Endodermal cell (in vitro differentiated cells): ENCODE data around the gene PPP1R14D. TPM values are rescaled to one million over a fixed set of nuclear protein-coding genes. Genes with fewer than 3 reads are reported as not detected.
A peak's percentile ranks its signal among the peaks of the same experiment; 100 is the strongest.

ENCODE experiments used
- DNase-seq: peaks from one replicate; pipeline ENCODE4 v3.0.0-alpha.2; 2017
- H3K27ac ChIP-seq: 2 replicates; pipeline ENCODE4 v1.5.1; 2013; ENCODE audit warnings: mild to moderate bottlenecking, low read depth, low read length, moderate library complexity
- H3K27me3 ChIP-seq: 2 replicates; pipeline ENCODE4 v1.6.1; 2013; ENCODE audit warnings: mild to moderate bottlenecking, low read length, moderate library complexity; ENCODE audit not compliant: insufficient read depth, control insufficient read depth, poor library complexity, severe bottlenecking
- H3K36me3 ChIP-seq: 2 replicates; pipeline ENCODE4 v1.7.0; 2013; ENCODE audit warnings: mild to moderate bottlenecking, low read length, moderate library complexity; ENCODE audit not compliant: control insufficient read depth, insufficient read depth
- H3K4me1 ChIP-seq: one replicate; pipeline ENCODE4 v1.7.0; 2013; ENCODE audit warnings: low read length; ENCODE audit not compliant: control insufficient read depth, insufficient read depth
- H3K4me3 ChIP-seq: 2 replicates; pipeline ENCODE4 v1.5.1; 2013; ENCODE audit warnings: mild to moderate bottlenecking, low read length, moderate library complexity
- H3K9ac ChIP-seq: 2 replicates; pipeline ENCODE4 v1.6.1; 2013; ENCODE audit warnings: mild to moderate bottlenecking, low read length, moderate library complexity; ENCODE audit not compliant: poor library complexity, severe bottlenecking; ENCODE audit errors: extremely low read depth
- H3K9me3 ChIP-seq: 2 replicates; pipeline ENCODE4 v1.6.1; 2013; ENCODE audit warnings: mild to moderate bottlenecking, low read length, moderate library complexity; ENCODE audit not compliant: control insufficient read depth
- H3K27ac Mint-ChIP-seq: 2 replicates; pipeline ENCODE4 v1.8.0; 2020; ENCODE audit warnings: mixed read lengths
- H3K27me3 Mint-ChIP-seq: 2 replicates; pipeline ENCODE4 v1.8.0; 2021; ENCODE audit warnings: mild to moderate bottlenecking, mixed read lengths; ENCODE audit not compliant: insufficient read depth
- H3K36me3 Mint-ChIP-seq: 2 replicates; pipeline ENCODE4 v1.8.0; 2020; ENCODE audit warnings: low read depth, mixed read lengths
- H3K4me1 Mint-ChIP-seq: 2 replicates; pipeline ENCODE4 v1.8.0; 2020; ENCODE audit warnings: mixed read lengths
- H3K4me3 Mint-ChIP-seq: 2 replicates; pipeline ENCODE4 v1.8.0; 2020; ENCODE audit warnings: mild to moderate bottlenecking, moderate library complexity, mixed read lengths
- H3K9me3 Mint-ChIP-seq: 2 replicates; pipeline ENCODE4 v1.8.0; 2020; ENCODE audit warnings: mild to moderate bottlenecking, mixed read lengths
- WGBS, 2 experiments: methylation state at CpG; one replicate each; pipeline versions ENCODE4 v1.1.5 to v1.1.7; 2013; ENCODE audit warnings: missing lambda C conversion rate in 2 of 2, mixed read lengths in 1 of 2; ENCODE audit not compliant: insufficient coverage in 1 of 2, insufficient read length in 1 of 2; 5-methylcytosine and 5-hydroxymethylcytosine counted together
- total RNA-seq, 2 donors: library from RNA; stranded (reverse); fragmentation: NEBNext Ultra II Directional in 1 of 2; extraction: Animal tissue kit (Norgen Biotek cat#: 25700) in 1 of 2; gene quantifications; 2 replicates in 1 of 2; 3 replicates in 1 of 2; pipeline ENCODE4 v1.2.1, GENCODE V29; 2021
- TF ChIP-seq, protein P1 (sequence below): fragments of 200-600 bp; sonication (generic); conservative IDR thresholded peaks from 2 replicates; pipeline ENCODE4 v1.5.0; 2021; ENCODE audit warnings: antibody characterized with exemption, mild to moderate bottlenecking

Gene PPP1R14D
- total RNA-seq, 2 donors from 2014 or later, result not detected

DNA sequence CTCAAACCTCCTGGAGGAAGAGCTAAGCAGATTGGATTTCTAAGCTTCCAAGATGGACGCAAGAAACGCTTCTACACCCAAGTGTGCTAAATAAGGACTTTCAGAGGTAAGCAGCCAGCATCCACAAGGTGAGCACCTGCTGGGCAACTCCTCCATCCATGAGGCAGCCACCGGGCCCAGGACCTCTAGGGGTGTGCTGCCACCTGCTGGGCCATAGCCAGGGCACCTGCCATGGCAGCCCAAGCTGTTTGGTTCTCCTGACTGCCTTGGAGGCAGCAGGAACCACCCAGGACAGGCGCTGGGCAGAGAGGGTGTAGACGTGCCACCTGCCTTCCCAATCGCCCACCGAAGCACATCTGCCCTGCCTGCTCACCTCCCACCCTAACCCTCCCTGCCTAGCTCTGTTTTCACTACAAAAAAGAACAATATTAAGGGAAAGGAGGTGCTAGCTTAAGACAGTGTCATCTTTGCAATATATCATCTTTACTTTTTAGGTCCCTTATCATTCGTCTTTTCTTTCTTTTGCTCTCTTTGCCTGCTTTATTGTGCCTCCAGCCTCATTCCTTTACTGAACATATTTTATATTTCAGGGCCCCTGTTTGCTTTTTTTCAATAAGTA, 45.8 kb downstream of the PPP1R14D start:
- no peak overlapping the region for H3K4me3 ChIP-seq
- no peak overlapping the region for H3K9ac ChIP-seq
- H3K4me3 Mint-ChIP-seq, result no peak overlapping the region
- peak; percentile 89 for DNase-seq
- no peak overlapping the region for H3K27ac Mint-ChIP-seq
- peaks cover 11% of the 10 kb centered on the region for H3K36me3 Mint-ChIP-seq
- H3K27me3 Mint-ChIP-seq, result no peaks in the 10 kb centered on the region
- no peak overlapping the region for H3K27ac ChIP-seq
- 87 to 90% methylated on average over 6 to 8 of the region's 8 CpGs for WGBS, 2 experiments
- H3K9me3 Mint-ChIP-seq, result no peaks in the 10 kb centered on the region
- H3K36me3 ChIP-seq, result peaks cover 13% of the 10 kb centered on the region
- H3K9me3 ChIP-seq, result no peaks in the 10 kb centered on the region
- H3K27me3 ChIP-seq, result no peaks in the 10 kb centered on the region
- H3K4me1 Mint-ChIP-seq, result peaks cover 26% of the 10 kb centered on the region
- TF ChIP-seq, protein P1, sequence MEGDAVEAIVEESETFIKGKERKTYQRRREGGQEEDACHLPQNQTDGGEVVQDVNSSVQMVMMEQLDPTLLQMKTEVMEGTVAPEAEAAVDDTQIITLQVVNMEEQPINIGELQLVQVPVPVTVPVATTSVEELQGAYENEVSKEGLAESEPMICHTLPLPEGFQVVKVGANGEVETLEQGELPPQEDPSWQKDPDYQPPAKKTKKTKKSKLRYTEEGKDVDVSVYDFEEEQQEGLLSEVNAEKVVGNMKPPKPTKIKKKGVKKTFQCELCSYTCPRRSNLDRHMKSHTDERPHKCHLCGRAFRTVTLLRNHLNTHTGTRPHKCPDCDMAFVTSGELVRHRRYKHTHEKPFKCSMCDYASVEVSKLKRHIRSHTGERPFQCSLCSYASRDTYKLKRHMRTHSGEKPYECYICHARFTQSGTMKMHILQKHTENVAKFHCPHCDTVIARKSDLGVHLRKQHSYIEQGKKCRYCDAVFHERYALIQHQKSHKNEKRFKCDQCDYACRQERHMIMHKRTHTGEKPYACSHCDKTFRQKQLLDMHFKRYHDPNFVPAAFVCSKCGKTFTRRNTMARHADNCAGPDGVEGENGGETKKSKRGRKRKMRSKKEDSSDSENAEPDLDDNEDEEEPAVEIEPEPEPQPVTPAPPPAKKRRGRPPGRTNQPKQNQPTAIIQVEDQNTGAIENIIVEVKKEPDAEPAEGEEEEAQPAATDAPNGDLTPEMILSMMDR, result peak; percentile 82
- H3K4me1 ChIP-seq, result peaks cover 10% of the 10 kb centered on the region

DNA sequence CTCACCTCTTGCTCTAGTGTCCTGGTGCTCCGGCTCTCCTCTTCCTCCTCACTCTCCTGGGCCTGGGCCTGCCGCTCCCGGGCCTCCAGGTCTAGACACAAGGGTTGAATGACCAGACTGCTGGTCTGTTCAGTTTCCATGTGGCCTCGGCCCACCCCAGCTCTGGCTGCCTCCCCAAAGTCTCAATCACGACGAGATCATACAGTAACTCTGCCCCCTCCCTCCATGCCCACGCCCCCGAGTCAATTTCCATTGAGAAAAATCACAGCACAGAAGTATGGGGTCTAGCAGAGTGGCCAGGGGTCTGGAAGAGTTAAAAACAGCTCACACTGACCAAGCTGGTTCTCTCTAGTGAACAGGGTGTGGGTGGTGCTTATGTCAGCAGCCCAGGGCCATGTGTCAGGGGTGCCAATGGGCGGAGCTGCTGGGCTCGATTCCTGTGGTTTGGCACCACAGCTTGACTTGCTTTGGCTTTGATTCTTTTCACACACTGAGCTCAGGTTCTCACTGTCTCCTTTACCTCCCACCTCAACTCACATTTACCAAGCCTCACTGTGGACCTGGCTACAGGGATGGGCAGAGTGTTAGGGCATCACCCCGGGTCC, 51.9 kb downstream of the PPP1R14D start:
- Mint-ChIP-seq H3K4me3 (no peak overlapping the region), H3K9me3 (no peaks in the 10 kb centered on the region), H3K27ac (no peak overlapping the region), H3K36me3 (peaks cover 41% of the 10 kb centered on the region), H3K4me1 (no peaks in the 10 kb centered on the region), H3K27me3 (no peaks in the 10 kb centered on the region)
- no peak overlapping the region for H3K4me3 ChIP-seq
- H3K27me3 ChIP-seq, result no peaks in the 10 kb centered on the region
- H3K36me3 ChIP-seq, result peaks cover 27% of the 10 kb centered on the region
- DNase-seq, result no peak
- TF ChIP-seq, protein P1, result no peak
- H3K27ac ChIP-seq, result no peak overlapping the region
- H3K9me3 ChIP-seq, result no peaks in the 10 kb centered on the region
- WGBS, 2 experiments, result 88 to 91% methylated on average over 9 to 11 of the region's 11 CpGs
- no peaks in the 10 kb centered on the region for H3K4me1 ChIP-seq
- H3K9ac ChIP-seq, result no peak overlapping the region

DNA sequence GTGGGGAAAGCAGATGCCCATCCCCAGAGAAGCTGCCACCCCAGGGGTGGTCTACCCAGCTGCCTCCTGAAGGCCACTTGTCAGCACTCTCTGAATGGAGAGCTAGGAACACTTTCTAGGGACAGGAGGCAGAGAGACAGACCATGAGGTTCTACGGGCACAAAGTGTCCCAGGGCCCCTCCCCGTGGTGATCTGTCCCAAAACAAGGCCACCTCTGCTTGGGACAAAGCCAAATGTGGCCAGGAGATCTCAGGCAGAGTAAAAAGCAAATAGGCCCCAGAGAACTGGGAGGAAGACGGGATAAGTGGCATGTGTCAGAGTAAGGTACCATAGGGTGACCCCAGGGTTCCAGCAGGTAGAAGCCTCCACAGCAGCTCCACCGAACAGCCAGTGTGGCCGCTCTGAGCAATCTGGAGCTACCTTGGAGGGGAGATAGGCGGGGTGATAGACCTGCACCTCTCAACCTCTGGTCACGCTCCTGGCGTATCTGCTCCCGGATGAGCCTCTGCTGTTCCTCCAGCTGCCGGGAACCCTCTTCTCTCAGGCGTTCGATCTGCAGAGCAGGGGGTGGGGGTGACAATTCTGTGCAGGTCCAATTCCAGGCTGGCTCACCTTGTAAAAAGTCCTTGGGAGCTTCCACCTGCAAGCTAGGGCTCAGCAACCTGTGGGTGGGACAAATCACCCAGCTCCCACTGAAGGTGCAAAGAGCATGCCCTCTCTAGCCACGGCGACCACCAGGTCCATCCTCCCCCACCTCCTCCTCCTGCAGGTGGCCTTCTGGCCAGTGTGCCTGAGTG, 52.6 kb downstream of the PPP1R14D start:
- Histone ChIP-seq H3K36me3 (peaks cover 27% of the 10 kb centered on the region), H3K27ac (no peak overlapping the region), H3K4me1 (no peaks in the 10 kb centered on the region), H3K27me3 (no peaks in the 10 kb centered on the region), H3K9ac (no peak overlapping the region), H3K9me3 (no peaks in the 10 kb centered on the region), H3K4me3 (no peak overlapping the region)
- no peak for DNase-seq
- no peak overlapping the region for H3K4me3 Mint-ChIP-seq
- H3K27me3 Mint-ChIP-seq, result no peaks in the 10 kb centered on the region
- TF ChIP-seq, protein P1, result no peak
- H3K4me1 Mint-ChIP-seq, result no peaks in the 10 kb centered on the region
- 92 to 96% methylated on average over 13 to 14 of the region's 14 CpGs for WGBS, 2 experiments
- no peaks in the 10 kb centered on the region for H3K9me3 Mint-ChIP-seq
- H3K27ac Mint-ChIP-seq, result no peak overlapping the region
- H3K36me3 Mint-ChIP-seq, result peaks cover 41% of the 10 kb centered on the region
